Measurements from ENCODE around the gene PIP4K2A.
"Not testable (repeated sequence)": the region's sequence is repeated elsewhere in the genome, so short reads cannot be mapped to it uniquely, and the experiment has no call there.

PIP4K2A gene

DNA sequence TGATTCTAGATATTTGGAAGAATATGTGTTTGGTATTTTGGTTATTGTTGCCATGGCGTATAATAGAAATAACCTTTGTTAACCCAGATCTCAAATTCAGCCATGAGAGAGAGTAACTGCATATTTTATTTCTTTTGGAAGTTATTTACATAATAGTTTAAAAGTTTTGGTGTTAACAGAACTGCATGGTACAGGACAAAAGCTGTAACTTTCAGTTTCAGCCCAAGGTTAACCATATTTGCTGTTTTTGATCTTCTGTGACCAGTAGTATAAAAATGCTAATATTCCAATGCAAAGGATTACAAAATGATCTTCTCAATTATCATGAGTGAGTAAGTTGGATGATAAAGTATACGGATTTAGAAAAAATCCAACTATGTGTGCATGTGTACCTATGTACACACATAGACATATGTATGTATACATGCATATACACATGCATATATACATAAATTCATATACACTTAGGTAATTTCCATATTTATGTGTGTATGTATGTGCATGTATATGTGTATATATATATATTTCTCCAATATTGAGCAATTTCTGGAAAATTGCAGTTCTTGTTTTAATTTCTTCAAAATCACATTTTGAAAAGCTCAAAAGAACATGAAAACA is 38.0 kb upstream of the PIP4K2A start:
- TF ChIP-seq, protein P1, sequence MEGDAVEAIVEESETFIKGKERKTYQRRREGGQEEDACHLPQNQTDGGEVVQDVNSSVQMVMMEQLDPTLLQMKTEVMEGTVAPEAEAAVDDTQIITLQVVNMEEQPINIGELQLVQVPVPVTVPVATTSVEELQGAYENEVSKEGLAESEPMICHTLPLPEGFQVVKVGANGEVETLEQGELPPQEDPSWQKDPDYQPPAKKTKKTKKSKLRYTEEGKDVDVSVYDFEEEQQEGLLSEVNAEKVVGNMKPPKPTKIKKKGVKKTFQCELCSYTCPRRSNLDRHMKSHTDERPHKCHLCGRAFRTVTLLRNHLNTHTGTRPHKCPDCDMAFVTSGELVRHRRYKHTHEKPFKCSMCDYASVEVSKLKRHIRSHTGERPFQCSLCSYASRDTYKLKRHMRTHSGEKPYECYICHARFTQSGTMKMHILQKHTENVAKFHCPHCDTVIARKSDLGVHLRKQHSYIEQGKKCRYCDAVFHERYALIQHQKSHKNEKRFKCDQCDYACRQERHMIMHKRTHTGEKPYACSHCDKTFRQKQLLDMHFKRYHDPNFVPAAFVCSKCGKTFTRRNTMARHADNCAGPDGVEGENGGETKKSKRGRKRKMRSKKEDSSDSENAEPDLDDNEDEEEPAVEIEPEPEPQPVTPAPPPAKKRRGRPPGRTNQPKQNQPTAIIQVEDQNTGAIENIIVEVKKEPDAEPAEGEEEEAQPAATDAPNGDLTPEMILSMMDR (IDR thresholded peaks at IDR 0.05; ENCODE audit: insufficient read depth, missing control alignments) = no peak
- FAIRE-seq = no peak
- DNase-seq (ENCODE audit: insufficient read length, low spot score) = no peak

DNA sequence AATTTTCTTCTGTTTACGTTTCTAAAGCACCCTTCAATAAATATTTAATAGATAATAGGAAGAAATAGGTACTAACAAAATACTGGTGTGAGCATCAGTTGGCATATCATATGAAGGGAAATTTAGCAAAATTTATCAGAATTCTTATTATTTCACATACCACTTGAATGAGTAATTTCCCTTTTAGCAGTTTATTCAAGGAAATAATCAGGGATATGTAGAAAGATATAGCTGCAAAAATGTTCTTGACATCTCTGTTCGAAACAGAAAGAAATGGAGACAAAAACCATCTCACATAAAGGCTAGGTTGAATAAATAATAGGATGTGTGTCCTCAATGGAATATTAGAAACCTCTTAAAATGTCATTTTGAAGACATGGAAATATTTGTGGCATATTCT is 35.8 kb upstream of the PIP4K2A start:
- TF ChIP-seq, protein P1 (IDR thresholded peaks at IDR 0.05; ENCODE audit: insufficient read depth, missing control alignments) = no peak
- no peak for DNase-seq (ENCODE audit: insufficient read length, low spot score)
- FAIRE-seq = no peak

DNA sequence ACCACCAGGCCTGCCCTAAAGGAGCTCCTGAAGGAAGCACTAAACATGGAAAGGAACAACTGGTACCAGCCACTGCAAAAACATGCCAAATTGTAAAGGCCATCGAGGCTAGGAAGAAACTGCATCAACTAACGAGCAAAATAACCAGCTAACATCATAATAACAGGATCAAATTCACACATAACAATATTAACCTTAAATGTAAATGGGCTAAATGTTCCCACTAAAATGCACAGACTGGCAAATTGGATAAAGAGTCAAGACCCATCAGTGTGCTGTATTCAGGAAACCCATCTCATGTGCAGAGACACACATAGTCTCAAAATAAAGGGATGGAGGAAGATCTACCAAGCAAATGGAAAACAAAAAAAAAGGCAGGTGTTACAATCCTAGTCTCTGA is 30.5 kb upstream of the PIP4K2A start:
- FAIRE-seq = not testable (repeated sequence)

DNA sequence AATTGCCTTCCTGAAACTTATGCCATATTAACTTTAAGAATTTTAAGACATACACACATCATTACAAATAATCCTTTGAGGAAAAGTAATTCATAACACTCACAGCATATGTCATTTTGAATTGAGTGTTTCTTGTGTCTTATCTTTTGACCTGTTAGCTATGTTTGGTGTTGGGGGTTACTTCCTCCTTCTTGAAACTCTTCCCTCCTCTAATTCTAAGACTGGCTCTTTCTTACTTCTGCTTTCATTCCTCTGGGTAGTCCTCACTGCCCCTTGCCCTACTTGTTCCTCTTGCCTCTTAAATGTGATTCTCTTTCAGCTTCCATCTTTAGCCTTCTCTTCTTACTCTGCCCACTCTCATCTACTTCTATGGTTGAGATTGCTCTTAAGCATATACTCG is 28.3 kb upstream of the PIP4K2A start:
- TF ChIP-seq, protein P1 (IDR thresholded peaks at IDR 0.05; ENCODE audit: insufficient read depth, missing control alignments) = no peak
- FAIRE-seq (no peak), DNase-seq (ENCODE audit: insufficient read length, low spot score) (no peak)

More for the DNA sequence above, 30.5 kb upstream of the PIP4K2A start:
- not testable (repeated sequence) for DNase-seq (ENCODE audit: insufficient read length, low spot score)

DNA sequence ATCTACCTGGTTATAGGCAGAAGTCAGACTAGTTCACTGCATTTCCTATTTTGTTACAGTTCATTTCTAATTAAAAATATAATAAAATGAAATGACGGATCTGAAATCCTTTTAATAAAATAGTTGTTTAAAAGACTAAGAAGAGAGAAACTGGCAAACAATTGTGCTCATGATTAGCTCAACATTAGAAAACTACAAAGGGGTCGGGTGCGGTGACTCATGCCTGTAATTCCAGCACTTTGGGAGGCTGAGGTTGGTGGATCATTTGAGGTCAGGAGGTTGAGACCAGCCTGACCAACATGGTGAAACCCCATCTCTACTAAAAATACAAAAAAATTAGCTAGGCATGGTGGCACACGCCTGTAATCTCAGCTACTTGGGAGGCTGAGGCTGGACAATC is 27.3 kb upstream of the PIP4K2A start:
- not testable (repeated sequence) for DNase-seq (ENCODE audit: insufficient read length, low spot score); FAIRE-seq

DNA sequence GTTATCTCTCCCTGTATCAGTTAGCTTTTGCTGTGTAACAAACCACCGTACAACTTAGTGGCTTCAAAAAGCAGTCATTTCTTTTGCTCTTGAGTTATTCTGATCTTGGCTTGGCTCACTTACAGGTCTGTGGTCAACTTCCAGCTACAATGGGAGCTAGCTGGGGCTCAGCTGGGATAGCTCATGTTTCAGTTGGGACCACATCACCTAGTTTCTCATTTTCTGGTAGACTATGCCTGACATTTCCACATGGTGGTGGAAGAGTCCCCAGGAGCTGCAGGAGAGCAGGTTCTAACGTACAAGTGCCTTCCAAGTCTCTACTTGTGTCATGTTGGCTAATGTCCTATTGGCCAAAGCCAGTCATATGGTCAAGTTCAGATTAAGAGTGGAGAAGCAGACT is 25.8 kb upstream of the PIP4K2A start:
- no peak for FAIRE-seq
- no peak for DNase-seq (ENCODE audit: insufficient read length, low spot score)
- TF ChIP-seq, protein P1 (IDR thresholded peaks at IDR 0.05; ENCODE audit: insufficient read depth, missing control alignments) = no peak

DNA sequence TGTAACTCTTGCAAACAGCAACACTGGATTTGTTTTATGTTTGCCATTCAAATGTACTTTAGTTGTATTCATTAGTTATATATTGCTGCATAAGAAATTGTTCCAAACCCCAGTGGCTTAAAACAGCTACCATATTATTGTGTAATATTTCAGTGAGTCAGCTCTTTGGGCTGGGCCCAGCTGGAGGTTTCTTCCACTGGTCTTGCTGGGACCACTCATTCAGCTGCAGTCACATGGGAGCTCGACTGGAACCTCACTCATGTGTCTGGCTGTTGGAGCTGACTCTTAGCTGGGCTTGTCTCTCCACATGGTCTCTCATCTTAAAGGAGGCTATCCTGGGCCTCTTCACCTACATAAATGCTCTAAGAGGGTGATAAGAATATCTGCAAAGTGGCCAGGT is 23.2 kb upstream of the PIP4K2A start:
- FAIRE-seq (no peak), DNase-seq (ENCODE audit: insufficient read length, low spot score) (no peak)
- TF ChIP-seq, protein P1 (IDR thresholded peaks at IDR 0.05; ENCODE audit: insufficient read depth, missing control alignments) = no peak

DNA sequence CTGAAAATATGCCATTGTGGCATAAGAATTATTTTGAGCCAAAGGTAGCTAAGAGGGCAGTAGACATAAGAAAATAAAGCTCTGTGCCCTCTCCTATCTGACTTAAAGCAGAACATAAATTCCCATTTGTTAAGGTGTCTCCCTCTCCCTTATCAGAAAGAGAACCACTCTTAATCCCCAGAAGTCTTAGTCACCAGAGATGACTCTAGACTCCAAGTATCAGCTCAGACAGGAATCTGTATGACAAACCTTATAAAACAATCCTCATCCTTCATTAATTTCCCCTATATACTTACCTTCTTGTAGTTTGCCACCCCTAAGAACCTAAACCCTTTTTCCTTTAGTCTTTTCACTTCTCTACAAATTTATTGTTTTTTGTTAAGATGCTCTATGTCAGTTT is 21.8 kb upstream of the PIP4K2A start:
- FAIRE-seq (no peak), DNase-seq (ENCODE audit: insufficient read length, low spot score) (no peak)
- TF ChIP-seq, protein P1 (IDR thresholded peaks at IDR 0.05; ENCODE audit: insufficient read depth, missing control alignments) = no peak

All from D721Med (cell line).